ENCODE data around the gene POU3F1.

DNA sequence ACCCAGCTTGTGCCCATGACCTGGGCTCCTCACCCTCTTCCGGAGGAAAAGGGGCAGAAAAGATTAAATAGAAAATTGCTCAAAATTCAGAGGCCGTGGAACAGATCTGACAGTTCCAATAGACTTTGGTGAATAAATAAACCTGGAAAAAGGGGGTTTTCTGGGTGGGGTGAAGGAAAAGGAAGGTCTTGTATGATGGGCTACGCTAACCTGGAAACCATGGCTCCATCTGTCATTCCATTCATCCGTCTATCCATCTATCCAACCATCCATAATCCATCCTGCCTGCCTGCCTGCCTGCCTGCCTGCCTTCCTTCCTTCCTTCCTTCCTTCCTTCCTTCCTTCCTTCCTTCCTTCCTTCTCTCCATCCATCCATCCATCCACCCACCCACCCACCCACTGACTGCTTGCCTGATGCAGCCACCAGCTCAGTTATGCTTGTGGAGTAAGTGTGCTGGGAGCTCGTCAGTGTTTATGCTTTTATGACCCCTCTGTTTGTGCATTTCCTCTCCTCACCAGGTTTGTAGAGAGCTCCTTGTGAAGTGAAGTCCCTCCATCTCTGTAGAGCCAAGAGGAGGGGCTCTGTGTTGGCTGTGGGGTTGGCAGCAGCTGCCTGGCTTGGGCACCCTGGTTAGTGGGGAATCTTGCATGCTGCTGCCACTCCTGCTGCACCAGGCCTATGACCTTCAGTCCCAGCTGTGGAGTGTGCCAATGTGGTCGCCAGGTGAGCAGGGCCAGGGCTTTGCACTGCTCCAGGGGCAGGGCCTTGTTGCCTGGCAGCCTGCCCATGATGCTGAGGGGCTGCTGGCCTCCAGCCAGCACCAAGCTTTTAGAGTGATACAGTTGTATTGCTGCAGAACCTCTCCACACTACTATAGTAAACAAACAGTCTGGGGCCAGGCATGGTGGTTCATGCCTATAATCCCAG, 16.0 kb upstream of the POU3F1 start:
- TF ChIP-seq POLR2A (IDR thresholded peaks at IDR 0.05; ENCODE audit: low read depth, low read length), result no peak
- TF ChIP-seq POLR2AphosphoS5 (IDR thresholded peaks at IDR 0.05; ENCODE audit: low read depth, low read length), result no peak
- no peak for TF ChIP-seq TAF1 (IDR thresholded peaks at IDR 0.05; ENCODE audit: low read depth, low read length)
- TF ChIP-seq SPI1 (IDR thresholded peaks at IDR 0.05; ENCODE audit: low read depth, low read length), result no peak
- TF ChIP-seq POU2F2 (IDR thresholded peaks at IDR 0.05; ENCODE audit: low read depth, low read length), result no peak
- no peak for TF ChIP-seq PAX5 (IDR thresholded peaks at IDR 0.05; ENCODE audit: insufficient read depth, low read length, severe bottlenecking)
